Measurements from ENCODE around the gene TSPOAP1.

GRCh38 chr17:58365185-58365979, 36.8 kb upstream of the TSPOAP1 start:
- TF ChIP-seq, protein P1, sequence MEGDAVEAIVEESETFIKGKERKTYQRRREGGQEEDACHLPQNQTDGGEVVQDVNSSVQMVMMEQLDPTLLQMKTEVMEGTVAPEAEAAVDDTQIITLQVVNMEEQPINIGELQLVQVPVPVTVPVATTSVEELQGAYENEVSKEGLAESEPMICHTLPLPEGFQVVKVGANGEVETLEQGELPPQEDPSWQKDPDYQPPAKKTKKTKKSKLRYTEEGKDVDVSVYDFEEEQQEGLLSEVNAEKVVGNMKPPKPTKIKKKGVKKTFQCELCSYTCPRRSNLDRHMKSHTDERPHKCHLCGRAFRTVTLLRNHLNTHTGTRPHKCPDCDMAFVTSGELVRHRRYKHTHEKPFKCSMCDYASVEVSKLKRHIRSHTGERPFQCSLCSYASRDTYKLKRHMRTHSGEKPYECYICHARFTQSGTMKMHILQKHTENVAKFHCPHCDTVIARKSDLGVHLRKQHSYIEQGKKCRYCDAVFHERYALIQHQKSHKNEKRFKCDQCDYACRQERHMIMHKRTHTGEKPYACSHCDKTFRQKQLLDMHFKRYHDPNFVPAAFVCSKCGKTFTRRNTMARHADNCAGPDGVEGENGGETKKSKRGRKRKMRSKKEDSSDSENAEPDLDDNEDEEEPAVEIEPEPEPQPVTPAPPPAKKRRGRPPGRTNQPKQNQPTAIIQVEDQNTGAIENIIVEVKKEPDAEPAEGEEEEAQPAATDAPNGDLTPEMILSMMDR (IDR thresholded peaks at IDR 0.05), result no peak
- no peak for TF ChIP-seq POLR2A (IDR thresholded peaks at IDR 0.05)
